HG03103 (cell line): ENCODE measurements around the gene GRIK4.

Experiments used
- ATAC-seq: cut with Tn5 transposase; IDR thresholded peaks from one replicate; pipeline ENCODE4 v1.9.1; 2021; ENCODE audit warnings: low read depth; ENCODE audit not compliant: unreplicated experiment

The GRIK4 gene

DNA sequence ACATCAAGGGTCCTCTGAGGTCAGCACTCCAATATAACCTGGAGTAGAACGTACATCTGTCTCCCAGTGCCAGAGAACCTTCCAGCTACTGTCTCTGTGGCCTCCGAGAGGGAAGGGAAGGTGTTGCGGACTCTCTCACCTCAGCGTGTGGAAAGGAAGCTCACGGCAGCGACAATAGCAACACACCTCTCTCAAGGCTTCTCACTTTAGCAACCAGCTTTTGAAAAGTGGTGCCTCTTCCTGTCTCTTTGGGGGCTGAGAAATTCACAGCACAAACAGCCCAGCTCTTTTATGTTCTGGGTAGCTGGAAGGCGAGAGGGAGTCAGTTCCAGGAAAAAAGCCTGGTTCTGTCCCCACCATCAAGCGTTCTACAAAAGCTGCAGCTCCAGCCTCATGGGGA lies 355.5 kb downstream of the GRIK4 start:
- no peak for ATAC-seq

DNA sequence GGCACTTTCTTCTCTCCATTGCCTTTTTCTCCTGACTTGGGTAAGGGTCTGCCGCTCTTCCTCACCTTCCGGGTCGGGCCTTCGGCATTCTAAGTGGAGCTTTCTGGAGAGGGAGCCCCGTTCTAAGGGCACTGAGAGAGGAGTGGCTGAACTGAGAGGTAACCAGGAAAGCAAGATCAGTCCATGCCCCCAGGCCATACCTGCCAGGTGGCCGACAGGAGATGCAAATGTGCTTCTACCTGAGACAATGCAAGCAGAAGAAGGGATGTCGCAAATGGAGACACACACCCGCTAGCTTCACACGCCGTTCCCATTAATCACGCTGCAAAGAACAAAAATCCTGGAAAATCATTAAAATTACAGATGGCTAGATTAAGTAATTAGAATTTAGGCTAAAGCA lies 356.0 kb downstream of the GRIK4 start:
- no peak for ATAC-seq

DNA sequence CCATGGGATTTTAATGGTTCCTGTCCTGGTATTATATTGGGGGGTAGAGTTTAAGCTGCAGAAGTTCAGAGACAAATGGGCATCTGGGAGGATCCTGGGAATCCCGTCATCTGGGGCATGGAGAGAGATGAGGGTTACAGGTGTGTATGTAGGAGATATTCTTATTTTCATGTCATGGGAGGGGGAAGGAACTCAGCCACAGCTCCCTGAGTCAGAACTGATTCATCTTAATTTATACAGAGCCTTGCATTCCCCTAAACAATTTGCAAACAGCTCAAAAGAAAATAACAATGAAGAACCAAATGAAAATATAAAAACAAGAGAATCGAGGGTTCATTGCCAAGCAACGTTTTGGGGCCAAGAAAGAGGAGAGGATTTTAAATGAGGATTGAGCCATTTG lies 356.4 kb downstream of the GRIK4 start:
- ATAC-seq = no peak

DNA sequence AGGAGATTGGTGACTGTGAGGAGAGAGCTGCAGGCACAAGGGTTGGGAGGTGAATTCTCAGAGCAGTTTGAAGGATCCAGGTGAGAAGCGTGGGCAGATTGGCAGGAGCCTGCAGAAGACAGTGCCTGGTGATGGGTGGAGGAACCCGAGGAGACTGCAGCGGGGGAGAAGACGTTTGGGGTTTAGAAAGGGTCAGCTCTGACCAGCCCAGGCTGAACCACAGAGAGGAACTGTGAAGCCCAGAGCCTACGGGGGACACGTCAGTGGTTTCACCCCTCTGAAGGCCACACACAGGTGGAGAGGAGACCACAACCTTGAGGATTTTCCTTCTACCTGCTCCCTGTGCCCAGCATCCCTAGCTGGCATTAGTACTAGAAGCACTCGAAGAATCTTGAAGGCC lies 357.5 kb downstream of the GRIK4 start:
- no peak for ATAC-seq

DNA sequence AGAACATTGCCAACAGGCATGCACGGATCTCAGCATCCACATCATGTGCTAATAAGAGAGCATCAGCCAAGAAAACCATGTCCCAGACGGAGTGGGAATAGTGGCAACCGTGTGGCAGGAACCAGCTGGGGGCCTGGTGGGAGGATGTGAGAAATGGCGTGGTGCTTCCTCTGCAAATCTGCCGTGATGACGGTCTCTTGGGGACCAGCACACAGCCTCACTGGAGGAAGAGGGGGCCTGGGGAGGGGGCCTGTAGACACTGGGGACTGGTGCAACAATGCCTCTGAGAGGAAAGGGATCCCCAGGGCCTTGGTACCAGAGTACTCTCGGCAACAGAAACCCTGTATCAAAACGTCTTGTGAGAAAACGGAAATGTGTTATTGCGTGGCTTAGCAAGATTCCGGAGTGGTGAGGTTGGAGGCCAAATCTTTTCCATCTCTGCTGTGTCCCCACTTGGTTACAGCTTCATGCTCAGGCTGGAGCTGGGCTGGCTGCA lies 358.0 kb downstream of the GRIK4 start:
- no peak for ATAC-seq

DNA sequence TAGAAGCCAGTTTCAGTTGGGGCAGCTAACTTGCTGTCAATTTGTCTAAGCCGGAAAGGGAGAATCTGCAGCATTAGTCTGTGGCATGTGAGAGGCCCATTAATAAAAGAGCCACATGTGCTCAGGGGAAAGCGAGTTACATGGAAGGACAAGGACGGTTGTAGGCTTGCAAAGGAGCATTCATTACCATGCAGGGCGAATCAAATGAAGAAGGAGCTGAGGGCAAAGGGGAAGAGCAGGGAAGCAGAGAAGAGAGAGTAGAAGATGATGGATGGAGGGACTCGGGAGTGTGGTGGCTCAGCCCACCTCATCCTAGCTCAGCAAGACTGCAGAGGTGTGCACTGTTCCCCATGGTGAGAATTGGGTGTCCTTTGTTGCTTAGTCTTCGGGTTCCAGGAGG lies 359.6 kb downstream of the GRIK4 start:
- ATAC-seq = no peak

DNA sequence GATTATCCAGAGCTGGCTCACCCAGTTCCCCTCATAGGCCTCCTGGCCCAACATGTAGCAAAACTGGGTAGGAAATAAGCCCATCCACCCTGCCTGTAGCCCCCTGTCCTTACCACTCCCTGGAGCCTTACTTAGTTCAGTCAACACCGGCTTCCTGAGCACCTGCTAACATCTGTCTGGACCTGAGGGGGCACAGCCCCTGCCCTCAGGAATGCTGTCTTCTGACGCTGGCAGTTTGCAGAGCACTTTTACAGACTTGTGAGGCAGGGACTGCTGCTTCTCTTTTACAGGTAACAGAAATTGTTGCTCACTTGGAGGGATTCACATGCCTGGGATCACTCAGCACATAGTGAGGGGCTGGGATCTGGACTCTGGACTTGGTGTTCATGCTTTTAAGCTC lies 360.4 kb downstream of the GRIK4 start:
- no peak for ATAC-seq

DNA sequence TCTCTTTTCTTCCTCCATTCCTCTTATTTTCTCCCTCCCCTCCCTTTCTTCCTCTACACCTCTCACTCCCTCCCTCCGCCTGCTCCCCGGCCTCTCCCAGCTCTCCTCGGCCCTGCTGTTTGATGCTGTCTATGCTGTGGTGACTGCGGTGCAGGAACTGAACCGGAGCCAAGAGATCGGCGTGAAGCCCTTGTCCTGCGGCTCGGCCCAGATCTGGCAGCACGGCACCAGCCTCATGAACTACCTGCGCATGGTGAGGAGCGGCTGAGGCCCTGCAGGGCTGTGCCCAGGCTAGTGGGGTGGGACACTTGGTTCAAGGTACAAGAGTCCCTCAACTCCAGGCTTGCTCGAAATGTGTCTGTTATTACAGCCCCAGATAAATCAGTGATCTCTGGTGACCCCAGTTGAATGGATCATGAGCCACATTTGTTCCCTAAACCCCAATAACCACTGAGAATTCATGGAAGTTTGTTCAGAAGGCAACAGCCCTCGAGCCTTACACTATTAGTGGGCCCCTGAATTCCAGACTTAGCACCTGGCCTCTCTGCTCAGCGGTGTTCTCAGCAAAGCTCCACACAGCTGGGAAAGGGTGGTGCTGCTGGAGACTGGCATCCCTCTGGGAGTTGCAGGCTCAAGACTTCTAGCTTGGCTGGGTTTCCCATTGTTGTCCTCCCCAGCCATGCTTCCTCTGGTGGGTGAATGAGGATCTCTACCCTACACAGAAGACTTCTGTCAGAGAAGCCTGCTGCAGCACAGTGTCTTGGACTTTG lies 362.6 kb downstream of the GRIK4 start:
- no peak for ATAC-seq

DNA sequence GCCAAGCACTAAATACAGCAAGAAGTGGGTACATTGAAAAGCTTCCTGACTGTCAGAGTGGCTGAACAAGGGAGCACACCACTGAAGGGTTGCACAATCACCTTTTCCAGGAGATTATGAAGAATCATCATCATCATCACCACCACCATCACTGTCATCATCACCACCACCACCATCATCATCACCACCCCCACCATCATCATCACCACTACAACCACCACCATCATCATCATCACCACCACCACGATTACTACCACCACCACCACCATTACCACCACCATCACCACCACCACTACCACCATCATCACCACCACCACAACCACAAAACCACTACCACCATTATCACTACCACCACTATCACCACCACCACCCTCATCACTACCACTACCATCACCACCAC lies 364.4 kb downstream of the GRIK4 start:
- ATAC-seq = no peak

DNA sequence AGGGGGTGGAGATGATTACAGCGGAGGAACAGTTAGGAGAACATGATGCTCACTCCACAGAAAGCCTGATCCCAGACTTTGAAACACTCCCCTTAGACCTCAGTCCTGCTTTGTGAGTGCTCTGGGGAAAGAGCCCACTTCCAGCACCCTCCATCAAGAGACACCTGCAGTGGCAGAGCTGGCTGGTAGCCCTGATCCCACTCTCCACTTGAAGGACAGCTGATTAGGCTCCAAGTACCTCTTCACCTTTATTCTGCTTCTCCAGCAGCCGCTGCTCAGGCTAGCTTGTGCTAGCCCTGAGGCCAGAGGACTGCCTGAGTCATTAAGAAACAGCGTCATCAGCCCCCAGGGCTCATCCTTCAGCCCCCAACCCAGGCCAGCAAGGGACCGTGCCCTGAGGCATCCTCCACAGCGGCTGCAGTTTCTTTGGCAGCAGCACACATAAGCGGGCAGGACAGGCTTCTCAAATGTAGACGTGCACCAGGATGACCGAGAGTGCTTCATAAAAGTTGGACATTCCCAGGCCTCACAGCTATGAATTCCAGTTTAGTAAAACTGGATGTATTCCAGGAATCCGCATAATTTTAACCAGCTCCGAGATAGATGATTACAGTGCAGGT lies 366.3 kb downstream of the GRIK4 start:
- no peak for ATAC-seq

DNA sequence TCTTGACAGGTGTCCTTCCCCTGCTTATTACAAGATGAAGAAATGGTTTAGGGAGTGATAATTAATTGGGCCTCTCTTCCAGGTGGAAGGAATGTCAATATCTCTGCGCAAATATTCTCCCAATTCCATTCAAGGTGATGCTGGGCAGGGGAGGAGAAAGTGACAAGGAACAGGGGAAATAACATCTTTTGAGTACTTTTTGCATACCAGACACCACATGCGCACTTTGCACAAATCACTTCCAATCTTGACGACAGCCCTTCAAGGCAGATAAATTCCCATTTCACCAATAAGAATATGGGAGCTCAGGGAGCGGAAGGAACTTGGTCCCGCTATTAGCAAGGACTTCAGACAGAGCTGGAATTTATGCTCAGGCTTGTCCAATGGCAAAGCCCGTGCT lies 367.2 kb downstream of the GRIK4 start:
- ATAC-seq = no peak

DNA sequence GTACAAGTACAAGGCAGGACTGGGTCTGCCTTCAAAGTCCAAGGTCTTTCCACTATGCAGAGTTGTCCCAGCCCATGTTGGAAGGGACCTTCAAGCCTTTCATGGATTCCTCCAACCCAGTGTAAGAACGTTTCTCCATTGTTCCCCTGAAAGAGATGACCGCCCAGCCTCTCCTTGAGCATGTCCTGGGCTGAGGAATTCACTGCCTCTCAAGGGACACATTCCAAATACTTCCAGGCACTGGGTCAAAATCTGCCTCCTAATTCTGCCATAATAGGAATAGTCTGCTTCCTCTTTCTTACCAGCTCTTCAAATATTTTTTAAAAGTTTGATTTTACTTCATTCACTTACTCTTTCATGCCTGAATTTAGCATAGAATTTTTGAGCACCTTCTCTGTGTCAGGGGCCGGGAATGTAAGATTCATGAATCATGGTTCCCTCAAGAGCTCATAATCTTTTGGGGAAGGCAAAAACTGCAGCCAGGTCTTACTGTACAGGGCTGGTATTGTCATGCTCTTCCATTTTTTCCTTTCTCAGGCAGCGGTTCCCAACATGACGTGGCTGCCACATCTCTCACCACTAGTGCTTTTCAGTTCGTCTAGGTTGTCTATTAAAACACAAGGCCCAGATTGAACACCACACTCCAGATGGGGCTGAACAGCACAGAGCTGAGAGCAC lies 369.1 kb downstream of the GRIK4 start:
- ATAC-seq = no peak

DNA sequence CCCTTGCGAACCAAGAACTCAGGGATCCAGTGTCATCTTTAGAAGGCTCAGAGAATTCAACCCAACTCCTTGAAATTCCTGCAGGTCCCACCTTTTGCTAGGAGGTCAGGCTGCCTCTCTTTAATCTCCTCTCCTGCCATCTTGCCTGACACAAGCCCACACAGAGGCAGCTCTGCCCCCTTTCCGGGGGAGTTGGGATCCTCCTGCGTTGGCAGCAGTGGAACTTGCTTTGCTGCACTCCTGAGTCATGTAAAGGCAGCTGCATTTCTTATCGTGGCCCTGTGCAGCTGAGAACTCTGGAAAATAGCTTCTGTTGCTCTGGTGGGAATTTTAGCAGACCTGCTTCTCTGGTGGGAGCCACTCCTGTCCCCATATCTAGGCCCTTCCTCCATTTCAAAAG lies 370.0 kb downstream of the GRIK4 start:
- ATAC-seq = no peak

DNA sequence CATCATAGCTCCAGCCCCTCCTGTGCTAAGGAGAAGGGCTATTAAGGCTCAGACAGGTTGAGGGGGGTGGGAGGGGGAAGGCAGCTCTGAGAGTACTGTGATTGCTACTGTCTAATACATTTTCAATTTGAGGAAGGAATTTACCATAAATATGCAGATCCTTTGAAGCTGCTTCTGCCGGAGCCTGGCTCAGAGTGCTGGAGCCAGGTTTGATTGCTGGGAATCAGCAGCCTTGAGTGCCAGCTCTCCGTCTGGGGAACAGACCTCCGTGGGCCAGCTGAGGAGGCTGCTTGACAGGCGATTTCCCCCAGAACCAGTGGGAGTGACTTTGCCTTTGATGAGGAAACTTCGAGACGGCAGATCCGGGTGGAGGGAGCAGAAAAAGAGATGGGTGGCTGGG lies 370.6 kb downstream of the GRIK4 start:
- no peak for ATAC-seq

DNA sequence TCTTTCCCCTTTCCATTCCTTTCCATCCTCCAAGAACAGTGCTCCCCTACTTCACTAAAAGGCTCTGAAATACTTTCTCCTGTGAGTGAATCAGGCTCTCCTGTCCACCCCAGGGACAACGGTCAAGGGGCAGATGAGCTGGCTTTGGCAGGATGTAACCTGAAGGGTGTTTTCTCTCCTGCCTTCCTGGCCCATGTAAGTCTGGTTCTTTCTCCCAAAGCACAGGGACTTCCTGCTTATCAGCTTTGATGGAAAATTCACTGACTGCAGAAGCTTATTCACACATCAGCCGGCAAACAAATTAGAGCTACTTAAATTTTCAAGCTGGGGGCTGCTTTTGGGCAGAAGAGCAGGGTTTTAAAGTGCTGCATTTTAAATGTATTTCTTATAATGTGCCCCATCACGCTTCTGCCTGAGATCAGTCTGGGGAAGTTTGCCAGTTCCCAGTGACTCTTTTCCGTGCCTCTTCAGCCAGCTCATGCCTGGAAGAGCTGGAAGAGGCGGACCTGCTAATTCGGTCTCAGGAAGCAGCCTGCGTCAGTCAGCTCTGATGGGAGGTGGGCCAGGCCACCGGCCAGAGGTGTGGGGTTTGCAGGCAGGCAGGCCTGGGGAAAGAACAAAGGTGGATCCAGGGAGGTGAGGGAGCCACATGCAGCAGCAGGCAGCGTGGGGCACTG lies 372.0 kb downstream of the GRIK4 start:
- ATAC-seq = no peak

DNA sequence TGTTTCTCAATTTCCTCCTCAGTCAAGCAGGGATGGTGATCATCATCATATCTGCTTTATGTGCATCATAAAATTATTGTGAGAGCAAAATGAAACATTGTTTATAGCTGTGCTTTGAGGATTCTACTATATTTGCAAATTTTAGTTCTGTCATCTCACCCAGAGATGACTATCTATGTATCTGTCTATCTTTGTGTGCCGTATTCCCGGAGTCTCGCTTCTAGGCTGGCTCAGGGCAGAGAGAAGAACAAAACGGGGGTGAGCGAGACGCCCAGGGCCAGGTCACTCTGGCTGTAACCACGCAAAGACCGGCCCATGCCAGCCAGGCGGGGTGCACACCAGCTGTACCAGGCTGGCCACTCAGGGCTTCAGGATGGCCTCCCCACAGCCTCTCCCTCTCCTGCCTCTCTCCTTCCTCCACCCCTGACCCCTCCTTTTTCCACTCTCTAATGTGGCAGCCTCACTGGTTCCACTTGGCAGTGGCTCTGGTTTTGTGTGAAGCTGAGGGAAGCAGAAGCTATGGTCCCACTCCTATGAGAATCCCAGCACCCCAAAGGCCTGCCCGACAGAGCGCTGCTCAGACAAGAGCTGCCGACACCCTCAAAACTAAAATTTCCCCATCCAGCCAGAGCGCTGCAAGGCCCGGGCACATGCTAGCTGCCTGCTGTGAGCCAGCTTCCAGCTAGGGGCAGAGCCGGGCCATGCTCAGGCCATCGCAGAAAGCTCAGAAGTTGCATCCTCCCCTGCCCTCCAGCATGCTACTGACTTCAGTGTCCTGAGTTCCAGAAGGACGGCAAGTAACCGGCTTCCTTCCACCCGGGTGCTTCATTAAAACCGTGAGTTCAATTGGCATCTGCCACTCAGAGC lies 372.8 kb downstream of the GRIK4 start:
- ATAC-seq = no peak

DNA sequence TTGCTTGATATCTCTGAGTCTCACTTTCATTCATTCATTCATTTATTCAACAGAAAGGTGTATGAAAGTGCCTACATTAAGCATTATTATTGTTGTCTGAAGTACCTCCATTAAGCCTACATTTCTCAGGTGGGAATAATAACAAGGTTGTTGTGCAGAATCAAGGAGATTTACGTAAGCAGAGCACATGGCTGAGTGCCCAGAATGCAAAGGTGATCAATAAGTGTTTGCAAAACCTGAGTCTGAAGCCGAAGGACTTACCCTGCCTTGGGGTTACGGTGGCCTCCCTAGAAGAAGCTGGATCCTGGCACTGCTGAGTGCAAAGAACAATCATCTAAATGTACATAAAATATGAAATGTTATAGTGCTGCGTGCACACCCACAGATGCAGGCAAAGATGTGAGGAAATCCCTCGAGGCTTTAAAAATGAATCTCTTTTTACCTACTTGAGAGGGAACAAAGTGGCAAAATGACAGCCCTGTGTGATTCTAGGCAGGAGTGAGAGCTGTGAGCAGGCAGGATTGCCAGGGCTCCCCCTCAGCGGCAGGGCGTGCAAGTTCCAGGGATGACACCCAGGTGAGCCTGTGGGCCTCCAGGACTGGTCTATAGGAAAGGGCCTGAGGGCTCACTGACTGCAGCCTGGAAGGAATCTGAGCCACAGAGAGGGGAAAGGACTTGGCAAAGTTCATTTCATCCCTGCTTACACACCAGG lies 379.2 kb downstream of the GRIK4 start:
- no peak for ATAC-seq

DNA sequence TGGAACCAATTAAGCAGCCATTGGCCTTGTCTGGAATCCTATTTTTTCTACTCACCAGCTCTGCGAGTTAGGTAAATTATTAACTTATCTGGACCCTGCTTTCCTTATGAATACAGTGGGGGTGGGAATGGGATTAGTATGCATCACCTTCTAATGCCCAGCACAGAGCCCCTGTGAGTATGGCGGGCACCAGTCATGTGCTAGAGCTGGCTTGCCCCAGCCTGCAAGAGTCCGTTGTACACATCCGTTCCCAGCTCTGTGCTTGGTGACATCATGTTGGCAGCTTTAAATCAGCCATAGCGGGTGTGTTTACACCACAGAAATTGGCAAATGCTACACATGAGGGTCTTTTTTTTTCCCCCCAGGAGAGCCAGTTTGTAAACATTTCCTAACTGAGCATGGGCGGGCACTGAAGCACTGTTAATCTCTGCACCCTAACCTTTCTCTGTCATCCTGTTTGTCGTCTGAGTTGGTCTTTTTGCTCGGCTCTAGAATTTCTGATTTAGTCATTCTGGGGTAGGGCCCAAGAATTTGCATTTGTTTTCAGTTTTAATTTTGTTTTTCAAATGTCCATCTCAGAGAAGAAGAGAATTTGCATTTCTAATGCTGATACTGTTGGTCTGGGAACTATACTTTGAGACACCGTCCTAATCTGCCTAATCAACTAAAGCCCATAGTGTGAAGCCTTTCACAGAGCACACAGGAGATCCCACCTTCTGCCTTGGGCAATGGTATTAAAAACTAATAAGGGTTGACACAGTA lies 382.1 kb downstream of the GRIK4 start:
- ATAC-seq = peak; percentile 49
